H9 (cell line): Measurements from ENCODE around the gene ARID2. TPM values are rescaled to one million over a fixed set of nuclear protein-coding genes. Genes with fewer than 3 reads are reported as not detected.

Experiments
- DNase-seq: peaks from one replicate; pipeline ENCODE4 v3.0.0-alpha.2; 2017
- H2AFZ ChIP-seq: one replicate; pipeline ENCODE4 v1.6.1; 2013; ENCODE audit warnings: mild to moderate bottlenecking, low read length, control low read depth, moderate library complexity
- H2AK5ac ChIP-seq: 2 replicates; pipeline ENCODE4 v1.6.1; 2013; ENCODE audit warnings: low read length, control low read depth, mixed read lengths; ENCODE audit not compliant: insufficient read length
- H2BK120ac ChIP-seq: one replicate; pipeline ENCODE4 v1.6.1; 2013; ENCODE audit warnings: low read depth, mild to moderate bottlenecking, low read length, control low read depth, inconsistent platforms; ENCODE audit not compliant: poor library complexity, severe bottlenecking
- H2BK12ac ChIP-seq: 2 replicates; pipeline ENCODE4 v1.6.1; 2013; ENCODE audit warnings: low read length, control low read depth, mixed read lengths, low read depth; ENCODE audit not compliant: insufficient read length
- H2BK15ac ChIP-seq: 2 replicates; pipeline ENCODE4 v1.6.1; 2013; ENCODE audit warnings: low read depth, low read length, control low read depth
- H2BK20ac ChIP-seq: one replicate; pipeline ENCODE4 v1.6.1; 2013; ENCODE audit warnings: low read depth, mild to moderate bottlenecking, low read length, control low read depth, inconsistent platforms; ENCODE audit not compliant: poor library complexity, severe bottlenecking
- H2BK5ac ChIP-seq: 2 replicates; pipeline ENCODE4 v1.6.1; 2013; ENCODE audit warnings: low read length, control low read depth, mixed read lengths; ENCODE audit not compliant: insufficient read length
- H3K14ac ChIP-seq: 2 replicates; pipeline ENCODE4 v1.6.1; 2013; ENCODE audit warnings: low read length, control low read depth; ENCODE audit not compliant: insufficient read depth
- H3K18ac ChIP-seq: 2 replicates; pipeline ENCODE4 v1.6.1; 2013; ENCODE audit warnings: low read depth, mild to moderate bottlenecking, mixed read lengths, low read length, control low read depth; ENCODE audit not compliant: insufficient read length
- H3K23ac ChIP-seq: 2 replicates; pipeline ENCODE4 v1.6.1; 2013; ENCODE audit warnings: low read length, control low read depth, mixed read lengths, low read depth; ENCODE audit not compliant: insufficient read length
- H3K23me2 ChIP-seq: 2 replicates; pipeline ENCODE4 v1.6.1; 2013; ENCODE audit warnings: low read depth, mild to moderate bottlenecking, mixed read lengths, low read length, control low read depth; ENCODE audit not compliant: insufficient read length, poor library complexity, severe bottlenecking
- H3K27ac ChIP-seq: 2 replicates; pipeline ENCODE4 v1.5.1; 2013; ENCODE audit warnings: low read length, control low read depth, mixed read lengths, low read depth; ENCODE audit not compliant: insufficient read length
- H3K27me3 ChIP-seq: 2 replicates; pipeline ENCODE4 v1.6.1; 2013; ENCODE audit warnings: low read length, control low read depth, inconsistent platforms; ENCODE audit not compliant: insufficient read depth
- H3K4ac ChIP-seq: 2 replicates; pipeline ENCODE4 v1.6.1; 2013; ENCODE audit warnings: low read depth, mild to moderate bottlenecking, control low read depth, inconsistent platforms, low read length, moderate library complexity
- H3K4me1 ChIP-seq: 2 replicates; pipeline ENCODE4 v1.6.1; 2013; ENCODE audit warnings: low read length, control low read depth, inconsistent platforms; ENCODE audit not compliant: insufficient read depth
- H3K4me2 ChIP-seq: 2 replicates; pipeline ENCODE4 v1.6.1; 2013; ENCODE audit warnings: low read length, control low read depth, mixed read lengths; ENCODE audit not compliant: insufficient read length, insufficient read depth
- H3K56ac ChIP-seq: 2 replicates; pipeline ENCODE4 v1.6.1; 2013; ENCODE audit warnings: low read depth, mild to moderate bottlenecking, mixed read lengths, low read length, control low read depth; ENCODE audit not compliant: insufficient read length
- H3K79me1 ChIP-seq: 2 replicates; pipeline ENCODE4 v1.6.1; 2013; ENCODE audit warnings: low read depth, mild to moderate bottlenecking, moderate library complexity, low read length, control low read depth, inconsistent platforms; ENCODE audit not compliant: insufficient read depth, poor library complexity, severe bottlenecking
- H3K79me2 ChIP-seq: 2 replicates; pipeline ENCODE4 v1.6.1; 2013; ENCODE audit warnings: low read length, control low read depth, inconsistent platforms; ENCODE audit not compliant: insufficient read depth
- H3K9ac ChIP-seq: 2 replicates; pipeline ENCODE4 v1.6.1; 2013; ENCODE audit warnings: low read length, control low read depth, mixed read lengths; ENCODE audit not compliant: insufficient read length; ENCODE audit errors: extremely low read depth
- H3K9me3 ChIP-seq: one replicate; pipeline ENCODE4 v1.6.1; 2013; ENCODE audit warnings: low read depth, low read length, inconsistent platforms; ENCODE audit not compliant: control insufficient read depth
- H3T11ph ChIP-seq: one replicate; pipeline ENCODE4 v1.6.1; 2013; ENCODE audit warnings: mild to moderate bottlenecking, low read length, control low read depth, inconsistent platforms
- H4K20me1 ChIP-seq: one replicate; pipeline ENCODE4 v1.6.1; 2013; ENCODE audit not compliant: control insufficient read depth, insufficient read length, insufficient read depth
- H4K5ac ChIP-seq: 2 replicates; pipeline ENCODE4 v1.6.1; 2013; ENCODE audit warnings: low read depth, mild to moderate bottlenecking, mixed read lengths, low read length, control low read depth; ENCODE audit not compliant: insufficient read length
- H4K8ac ChIP-seq: replicated peaks from 2 replicates; pipeline ENCODE4 v1.6.1; 2013; ENCODE audit warnings: low read length, control low read depth, mixed read lengths, low read depth; ENCODE audit not compliant: insufficient read length
- H4K91ac ChIP-seq: 2 replicates; pipeline ENCODE4 v1.6.1; 2013; ENCODE audit warnings: low read depth, mild to moderate bottlenecking, moderate library complexity, mixed read lengths, low read length, control low read depth; ENCODE audit not compliant: insufficient read length
- H3K27ac Mint-ChIP-seq, 3 experiments: 2 replicates in 2 of 3; 3 replicates in 1 of 3; pipeline ENCODE4 v1.8.0; 2020 to 2021; ENCODE audit warnings: mixed read lengths in 3 of 3, mild to moderate bottlenecking in 1 of 3, moderate library complexity in 1 of 3
- H3K27me3 Mint-ChIP-seq: 2 replicates; pipeline ENCODE4 v1.8.0; 2021; ENCODE audit warnings: low read depth, mild to moderate bottlenecking, moderate library complexity, mixed read lengths
- H3K36me3 Mint-ChIP-seq, 3 experiments: 2 replicates in 2 of 3; 3 replicates in 1 of 3; pipeline ENCODE4 v1.8.0; 2020 to 2021; ENCODE audit warnings: low read depth in 3 of 3, mixed read lengths in 3 of 3; ENCODE audit not compliant: insufficient read depth in 1 of 3
- H3K4me1 Mint-ChIP-seq, 2 experiments: 2 replicates each; pipeline ENCODE4 v1.8.0; 2020; ENCODE audit warnings: mixed read lengths in 2 of 2
- H3K4me3 Mint-ChIP-seq, 2 experiments: 2 replicates in 1 of 2; 3 replicates in 1 of 2; pipeline ENCODE4 v1.8.0; 2020 to 2021; ENCODE audit warnings: mild to moderate bottlenecking in 2 of 2, mixed read lengths in 2 of 2, moderate library complexity in 1 of 2
- H3K9me3 Mint-ChIP-seq, 2 experiments: 2 replicates in 1 of 2; 3 replicates in 1 of 2; pipeline ENCODE4 v1.8.0; 2020; ENCODE audit warnings: mild to moderate bottlenecking in 2 of 2, mixed read lengths in 2 of 2, moderate library complexity in 1 of 2
- CTCF ChIP-seq: fragments of 200-600 bp; sonication (generic); conservative IDR thresholded peaks from 3 replicates; pipeline ENCODE4 v1.8.0; 2021; ENCODE audit warnings: antibody characterized with exemption, mild to moderate bottlenecking
- WGBS: extraction: QIAGEN DNeasy Blood & Tissue Kit; methylation state at CpG from one replicate; pipeline ENCODE4 v1.1.7; 2013; ENCODE audit warnings: missing lambda C conversion rate, low lambda C conversion rate, mixed read lengths; ENCODE audit not compliant: insufficient read length; ENCODE audit errors: extremely low coverage; 5-methylcytosine and 5-hydroxymethylcytosine counted together
- total RNA-seq: library from RNA; stranded (reverse); gene quantifications from 2 replicates; pipeline ENCODE4 v1.2.1, GENCODE V29; 2021

Gene ARID2
- total RNA-seq, 1 experiment from 2014 or later = 63.8 TPM

GRCh38 chr12:45696049-45696448, 33.5 kb upstream of the ARID2 start:
- no peaks in the 10 kb centered on the region for H3K23me2 ChIP-seq
- no peak overlapping the region for H2AK5ac ChIP-seq
- no peak overlapping the region for H3K27ac Mint-ChIP-seq
- TF ChIP-seq CTCF = no peak
- H3K27me3 ChIP-seq = no peaks in the 10 kb centered on the region
- H3K79me1 ChIP-seq = no peaks in the 10 kb centered on the region
- H2BK15ac ChIP-seq = no peak overlapping the region
- H3K56ac ChIP-seq = no peak overlapping the region
- H3K14ac ChIP-seq = no peak overlapping the region
- H3K4me3 Mint-ChIP-seq = no peak overlapping the region
- H2BK120ac ChIP-seq = no peak overlapping the region
- peaks cover 5 to 9% of the 10 kb centered on the region in 2 experiments; a peak in 2 of 4 replicates for H3K4me1 Mint-ChIP-seq
- H3K27ac ChIP-seq = no peak overlapping the region
- no peak overlapping the region for H3K9ac ChIP-seq
- H2BK5ac ChIP-seq = no peak overlapping the region
- H3K9me3 Mint-ChIP-seq = peaks cover 6 to 12% of the 10 kb centered on the region in 2 experiments
- no peak overlapping the region for H3K23ac ChIP-seq
- H4K5ac ChIP-seq = no peak overlapping the region
- H3K79me2 ChIP-seq = no peaks in the 10 kb centered on the region
- no peak overlapping the region for H4K8ac ChIP-seq
- H3K9me3 ChIP-seq = peaks cover 8% of the 10 kb centered on the region
- H2AFZ ChIP-seq = no peak overlapping the region
- H3K4me2 ChIP-seq = no peak overlapping the region
- H3K4ac ChIP-seq = no peak overlapping the region
- WGBS = no CpG with 5 or more reads among the region's 7 CpGs
- no peak for DNase-seq
- no peak overlapping the region for H3T11ph ChIP-seq
- H2BK12ac ChIP-seq = no peak overlapping the region
- no peak overlapping the region for H2BK20ac ChIP-seq
- peaks cover 5 to 12% (median 10%) of the 10 kb centered on the region in 3 experiments; a peak in 6 of 7 replicates for H3K36me3 Mint-ChIP-seq
- H3K18ac ChIP-seq = no peak overlapping the region
- H4K20me1 ChIP-seq = no peaks in the 10 kb centered on the region
- H4K91ac ChIP-seq = no peak overlapping the region
- H3K27me3 Mint-ChIP-seq = no peaks in the 10 kb centered on the region
- no peaks in the 10 kb centered on the region for H3K4me1 ChIP-seq
